Measurements from ENCODE around the gene ABT1.

DNA sequence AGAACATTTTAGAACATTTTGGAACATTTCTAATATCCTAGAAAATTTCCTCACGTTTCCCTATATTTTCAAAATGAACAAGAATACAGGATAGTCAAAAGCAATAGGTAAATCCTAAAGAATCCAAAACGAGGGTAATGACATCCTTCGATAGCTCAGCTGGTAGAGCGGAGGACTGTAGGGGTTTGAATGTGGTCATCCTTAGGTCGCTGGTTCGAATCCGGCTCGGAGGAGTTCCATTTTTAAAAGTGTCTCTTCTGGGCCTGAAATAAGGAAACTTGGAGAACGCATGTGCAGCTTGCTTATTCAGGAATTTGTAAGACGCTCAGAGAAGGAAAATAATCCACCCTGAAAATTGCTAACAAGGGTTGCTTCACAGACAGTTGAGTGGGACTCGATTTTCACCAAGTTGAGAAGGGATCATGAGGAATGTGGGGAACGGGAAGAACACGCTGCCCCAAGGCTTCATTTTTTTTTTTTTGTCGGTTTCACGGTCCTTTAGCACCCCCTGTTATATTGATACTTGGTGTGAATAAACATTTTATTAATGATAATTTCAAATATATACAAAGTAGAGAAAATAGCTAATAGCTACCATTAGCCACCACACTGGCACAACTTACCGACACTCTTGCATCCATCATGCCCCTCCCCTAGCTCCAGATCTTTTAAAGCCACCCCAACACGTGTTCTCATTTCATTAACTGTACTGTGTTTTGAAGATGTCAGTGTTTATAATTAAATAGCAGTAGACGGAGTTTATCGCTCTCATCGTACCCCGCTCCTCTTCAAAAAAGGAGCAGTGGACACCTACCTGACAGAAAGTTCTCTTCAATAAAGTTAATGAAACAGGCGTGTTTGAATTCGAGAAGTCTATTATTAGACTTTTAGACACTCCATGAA lies 1.8 kb upstream of the ABT1 start:
- TF ChIP-seq NFRKB (IDR thresholded peaks at IDR 0.05) (no peak), BHLHE40 (IDR thresholded peaks at IDR 0.05; ENCODE audit: borderline replicate concordance) (no peak), SP1 (IDR thresholded peaks at IDR 0.05) (no peak), CTBP1 (IDR thresholded peaks at IDR 0.05; ENCODE audit: borderline replicate concordance) (0 out of 2 replicates have a peak, but pooled peaks have one; percentile 24)

All from HEK293T (cell line).